Stimulated activated CD8-positive, alpha-beta memory T cell treated with anti-CD3 and anti-CD28 coated beads, Interleukin-4, amount 100 ng/mL, for 24 hours (primary cell): ENCODE results near the gene RCOR1.

Source experiments
- DNase-seq: peaks from one replicate; pipeline ENCODE4 v3.0.0-alpha.2; 2020; ENCODE audit warnings: low read depth

Gene RCOR1

GRCh38 chr14:102678394-102678793, 85.9 kb downstream of the RCOR1 start:
- no peak for DNase-seq

DNA sequence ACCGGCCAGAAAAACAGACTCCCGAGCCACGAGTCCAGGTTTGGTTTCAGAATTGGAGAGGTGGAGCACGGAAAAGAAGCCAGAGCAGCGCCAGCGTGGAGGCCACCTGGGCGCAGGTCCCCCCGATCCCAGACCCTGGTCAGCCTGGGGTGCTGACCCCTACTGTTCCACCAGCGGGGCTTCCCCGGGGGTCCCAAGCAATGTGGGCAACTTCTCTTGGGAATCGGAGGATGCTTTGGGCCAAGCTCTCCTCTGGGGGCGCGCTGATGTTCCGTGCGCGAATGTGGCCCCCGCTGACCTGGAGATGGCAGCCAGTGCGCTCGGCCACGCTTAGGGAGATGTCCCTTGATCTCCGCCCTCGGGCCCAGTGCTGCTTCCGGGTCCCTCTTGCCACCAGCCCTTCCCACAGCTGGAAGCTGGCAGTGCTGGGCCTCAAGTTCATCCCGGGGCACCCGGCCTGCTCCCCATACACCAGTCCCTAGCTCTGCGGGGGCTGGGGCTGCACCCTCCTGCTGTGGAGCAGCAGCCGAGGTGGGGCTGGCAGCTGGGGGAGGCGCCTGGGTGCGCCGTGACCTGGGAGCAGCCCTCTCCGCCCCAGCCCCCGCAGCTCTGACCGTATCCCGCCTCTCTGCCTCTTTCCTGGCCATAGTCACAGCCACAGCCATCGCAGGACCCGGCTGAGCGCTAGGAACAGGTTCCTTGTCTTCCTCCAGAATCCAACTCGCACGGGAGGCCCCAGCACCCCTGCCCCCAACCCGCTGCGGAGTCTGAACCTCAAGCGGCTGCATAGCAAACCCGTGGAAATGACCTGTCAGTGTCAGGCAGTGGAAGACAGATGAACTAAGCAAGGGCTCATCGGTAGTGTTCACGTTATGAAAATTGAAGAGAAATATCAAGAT, 91.2 kb downstream of the RCOR1 start:
- DNase-seq, result no peak

GRCh38 chr14:102684298-102684663, 91.8 kb downstream of the RCOR1 start:
- DNase-seq, result no peak

DNA sequence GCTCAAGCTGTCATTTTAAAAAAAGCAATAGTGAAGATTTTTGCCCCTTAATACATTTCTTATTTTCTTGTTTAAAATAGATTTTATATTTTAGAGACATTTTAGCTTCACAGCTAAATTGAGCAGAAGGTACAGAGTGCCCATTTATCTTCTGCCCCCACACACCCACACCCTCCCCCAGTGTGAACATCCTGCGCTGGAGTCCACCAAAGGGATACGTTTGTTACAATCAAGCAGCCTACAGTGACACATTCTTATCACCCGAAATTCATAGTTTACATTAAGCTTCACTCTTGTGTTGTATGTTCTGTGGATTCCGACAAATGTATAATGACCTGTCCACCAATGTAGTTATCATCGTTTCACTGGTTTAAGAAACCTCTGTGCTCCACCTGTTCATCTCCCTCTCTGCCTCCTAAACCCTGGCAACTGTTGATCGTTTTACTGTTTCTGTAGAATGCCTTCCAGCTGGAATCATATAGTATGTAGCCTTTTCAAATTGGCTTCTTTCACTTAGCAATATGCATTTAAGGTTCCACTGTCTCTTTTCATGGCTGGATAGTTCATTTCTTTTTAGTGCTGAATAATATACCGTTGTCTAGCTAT, 93.8 kb downstream of the RCOR1 start:
- no peak for DNase-seq

GRCh38 chr14:102688290-102688689, 95.8 kb downstream of the RCOR1 start:
- no peak for DNase-seq

DNA sequence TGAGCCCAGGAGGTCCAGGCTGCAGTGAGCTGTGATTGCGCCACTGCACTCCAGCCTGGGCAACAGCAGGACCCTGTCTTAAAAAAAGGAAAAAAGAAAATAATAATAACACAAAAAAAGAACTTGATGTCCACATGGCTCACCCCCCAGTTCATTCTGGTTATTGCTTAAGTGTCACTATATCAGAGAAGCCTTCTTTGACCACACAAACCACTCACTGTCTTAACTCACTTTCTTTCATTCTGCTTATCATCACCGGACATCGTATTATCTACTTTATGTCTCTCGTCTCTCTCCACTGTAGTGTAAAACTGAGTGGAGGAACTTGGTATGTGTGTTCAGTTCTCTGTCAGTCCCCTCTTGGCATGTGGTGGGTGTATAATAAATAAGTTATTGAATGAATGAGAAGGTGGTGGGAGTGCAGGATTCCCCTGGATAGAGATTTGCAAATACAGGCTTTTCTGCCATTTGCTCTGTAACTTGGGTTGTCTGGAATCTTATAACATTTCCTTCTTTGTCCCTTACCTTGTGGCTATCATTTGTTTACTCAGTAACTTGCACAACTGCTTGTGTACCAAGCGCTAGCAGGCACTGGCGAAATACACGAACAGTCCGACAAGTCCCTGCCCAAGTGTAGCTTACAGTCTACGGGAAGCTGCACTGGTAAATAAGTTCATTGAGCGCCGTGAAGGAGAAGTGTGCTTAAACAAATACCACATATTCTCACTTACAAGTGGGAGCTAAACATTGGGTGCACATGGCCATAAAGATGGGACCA, 98.2 kb downstream of the RCOR1 start:
- DNase-seq, result no peak

DNA sequence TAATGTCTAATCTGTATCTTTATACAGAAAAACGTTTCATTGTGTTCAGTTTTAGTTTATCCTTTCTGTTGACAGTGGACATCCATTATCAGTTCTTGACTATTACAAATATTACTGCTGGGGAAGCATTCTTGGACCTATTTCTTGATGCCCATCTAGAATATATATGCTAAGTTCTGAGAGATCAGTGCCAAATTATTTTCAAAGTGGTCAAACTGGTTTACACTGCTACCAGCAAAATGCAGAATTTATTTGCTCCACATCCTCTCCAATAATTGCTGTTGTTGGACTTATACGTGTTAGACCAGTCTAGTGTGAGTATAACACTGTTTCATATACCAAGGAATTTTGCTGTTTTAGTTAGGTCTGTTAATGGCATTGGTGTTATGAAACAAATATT, 99.3 kb downstream of the RCOR1 start:
- DNase-seq, result no peak

GRCh38 chr14:102692334-102692733, 99.9 kb downstream of the RCOR1 start:
- DNase-seq, result no peak

DNA sequence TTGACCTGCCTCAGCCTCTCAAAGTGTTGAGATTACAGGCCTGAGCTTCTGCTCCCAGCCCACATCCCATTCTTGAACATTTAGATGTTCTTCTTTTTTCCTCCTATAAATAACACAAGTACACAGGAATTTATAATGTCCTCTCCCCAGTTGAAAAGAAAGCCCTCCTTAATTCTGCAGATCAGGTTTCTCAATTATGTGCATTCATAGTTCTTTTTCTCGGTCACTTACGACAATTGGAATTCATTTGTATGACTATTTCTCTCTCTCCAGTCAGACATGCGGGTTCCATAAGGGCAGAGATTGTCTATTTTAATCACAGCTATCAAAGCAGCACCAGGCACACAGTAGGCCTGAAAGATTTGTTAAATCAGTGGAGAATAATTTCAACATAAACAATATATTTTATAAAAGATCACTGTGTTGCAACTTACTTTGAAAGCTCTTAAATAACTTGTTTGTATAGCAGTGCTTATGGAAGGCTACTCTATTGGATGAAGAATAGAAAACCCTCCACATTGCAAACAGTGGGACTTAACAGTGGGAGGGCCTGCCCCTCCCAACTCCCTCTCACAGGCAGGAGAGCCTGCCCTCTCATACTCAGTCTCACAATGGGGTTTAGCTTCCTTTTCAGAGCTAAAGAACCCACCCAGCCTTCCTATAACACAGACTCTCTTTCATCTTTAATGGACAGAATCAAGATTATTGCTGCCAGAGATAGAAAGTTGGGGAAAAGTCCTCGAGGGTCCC, 100.7 kb downstream of the RCOR1 start:
- DNase-seq, result no peak

- peak; percentile 4 for DNase-seq
Measured at GRCh38 chr14:102694530-102695166, 102.2 kb downstream of the RCOR1 start.

DNA sequence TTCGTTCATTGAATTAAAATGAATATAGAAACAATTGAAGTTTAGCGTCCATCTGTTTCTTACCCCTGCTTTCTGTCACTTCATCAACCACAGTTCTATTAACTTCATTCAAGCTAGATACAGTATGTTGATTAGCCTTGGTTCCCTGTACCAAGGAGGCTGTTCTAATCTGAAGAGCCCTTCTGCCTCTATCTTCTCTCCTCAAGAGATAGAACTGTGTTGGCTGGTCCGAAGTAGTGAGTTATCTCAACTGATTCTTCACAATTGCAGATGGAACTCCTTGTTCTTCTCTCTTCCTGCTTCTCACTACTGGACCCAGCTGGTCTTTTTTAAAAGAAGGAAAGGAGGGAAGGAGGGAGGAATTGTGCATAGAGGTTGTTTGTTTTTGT, 102.7 kb downstream of the RCOR1 start:
- DNase-seq, result no peak

DNA sequence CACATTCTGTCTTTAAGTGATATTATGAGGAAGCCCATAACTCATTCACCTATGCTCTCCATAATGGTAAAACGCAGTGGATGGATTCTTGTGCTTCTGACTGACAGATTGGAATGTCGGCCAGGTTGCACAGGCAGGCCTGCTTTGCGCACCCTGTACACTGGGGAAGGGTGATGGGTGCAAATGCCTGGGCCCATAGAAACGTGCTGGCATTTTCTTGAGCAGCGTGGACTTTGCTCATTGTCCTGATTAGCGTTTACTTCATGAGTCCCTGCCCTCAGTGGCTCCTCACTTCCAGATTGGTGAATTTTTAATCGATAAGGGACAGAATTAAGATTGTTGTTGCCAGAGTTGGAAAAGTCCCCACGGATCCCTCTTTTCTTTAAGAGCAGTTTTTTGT, 103.9 kb downstream of the RCOR1 start:
- DNase-seq, result no peak

DNA sequence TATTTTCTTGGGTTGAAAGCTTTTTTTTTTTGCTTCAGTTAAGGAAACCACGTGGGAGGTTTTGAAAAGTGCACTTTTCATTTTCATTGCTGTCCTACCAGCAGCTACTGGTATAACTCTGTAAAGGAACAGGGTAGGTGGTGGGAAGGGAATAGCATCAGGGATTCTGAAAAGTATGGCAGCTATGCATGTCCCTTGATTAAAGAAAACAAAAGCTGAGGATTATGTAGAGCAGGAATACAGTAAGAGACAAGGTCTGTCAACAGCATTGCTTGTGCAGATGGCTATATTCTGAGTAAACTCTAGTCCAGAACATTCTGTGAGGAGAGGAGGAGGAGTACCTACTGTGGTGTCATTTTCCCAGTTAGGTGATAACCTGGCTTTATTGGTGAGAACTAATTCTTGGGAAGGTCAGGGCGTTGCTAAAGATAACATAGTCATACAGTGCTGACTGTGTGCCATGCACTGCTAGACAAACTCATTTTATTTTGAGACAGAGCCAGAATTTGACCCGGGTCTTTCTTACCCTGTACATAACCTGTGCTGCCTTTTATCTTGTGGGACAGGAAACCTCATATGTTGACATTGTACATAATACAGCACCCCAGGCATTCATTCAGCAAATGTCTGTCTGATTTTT, 104.5 kb downstream of the RCOR1 start:
- no peak for DNase-seq

- no peak for DNase-seq
Measured at GRCh38 chr14:102697501-102697900, 105.1 kb downstream of the RCOR1 start.

DNA sequence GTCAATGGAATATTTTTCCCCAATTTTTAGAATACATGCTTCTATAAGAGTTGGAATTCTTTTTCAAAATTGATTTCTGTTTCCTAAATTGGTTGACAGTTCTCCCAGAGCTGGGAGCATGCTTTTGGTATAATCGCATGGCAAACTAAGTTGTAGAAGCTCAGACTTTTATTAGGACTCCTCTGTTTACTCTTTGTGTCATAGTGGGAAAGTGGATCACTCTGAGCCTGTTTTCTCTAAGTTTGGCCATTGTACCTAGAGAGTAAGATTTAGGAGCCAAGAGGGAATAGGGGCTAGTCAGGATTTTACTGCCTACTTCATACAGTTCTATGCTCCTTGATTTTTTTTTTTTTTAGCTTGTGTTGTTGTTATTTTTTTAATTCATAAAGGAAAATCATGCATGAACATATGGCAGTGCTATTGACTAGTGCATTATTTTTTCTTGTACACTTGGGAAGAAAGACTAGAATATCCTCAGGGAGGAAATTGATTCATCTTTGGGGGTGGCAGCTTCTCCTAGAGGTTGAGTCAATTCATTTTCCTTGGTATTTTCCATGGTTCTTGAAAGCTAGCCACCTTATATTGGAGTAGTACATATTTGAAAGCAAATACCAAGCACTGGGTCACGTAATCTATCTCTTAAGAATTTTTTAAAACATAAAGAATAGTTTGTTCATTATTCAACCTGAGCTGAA, 107.1 kb downstream of the RCOR1 start:
- no peak for DNase-seq

DNA sequence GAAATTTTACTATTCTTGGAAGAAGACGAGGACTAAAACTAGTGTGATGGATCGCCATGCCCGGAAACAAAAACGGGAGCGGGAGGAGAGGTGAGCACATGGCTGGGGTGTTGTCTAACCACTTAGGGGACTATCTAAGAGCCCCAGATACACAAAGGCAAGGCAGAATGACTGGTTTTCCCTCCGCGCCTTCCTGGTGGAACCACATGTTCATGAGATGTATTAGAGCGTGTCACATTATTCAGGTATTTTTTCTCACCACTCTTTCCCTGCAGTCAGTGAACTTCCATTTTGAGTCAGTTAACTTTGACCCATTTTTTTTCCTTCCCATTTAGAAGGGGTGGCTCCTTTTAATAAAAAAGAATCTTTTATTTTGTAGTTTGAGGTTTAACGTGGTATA, 116.0 kb downstream of the RCOR1 start:
- DNase-seq, result no peak

DNA sequence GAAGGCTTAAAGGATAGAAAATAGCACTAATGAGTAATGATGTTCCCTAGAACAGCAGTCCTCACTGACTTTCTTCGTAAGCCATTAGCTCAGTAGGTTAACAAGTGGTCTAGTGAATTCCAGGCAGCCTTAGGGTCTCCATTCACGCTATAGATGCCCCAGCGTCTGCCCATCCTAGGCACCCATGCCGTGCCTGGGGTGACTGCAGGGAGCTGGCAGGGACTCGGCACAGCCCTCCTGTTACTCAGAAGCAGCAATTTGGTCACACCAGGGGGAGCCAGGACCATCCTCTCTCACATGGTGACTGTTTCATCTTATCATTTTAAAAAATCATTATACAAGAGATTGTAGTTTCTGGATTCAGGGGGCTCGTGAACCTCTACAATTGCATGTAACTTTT, 118.8 kb downstream of the RCOR1 start:
- no peak for DNase-seq

DNA sequence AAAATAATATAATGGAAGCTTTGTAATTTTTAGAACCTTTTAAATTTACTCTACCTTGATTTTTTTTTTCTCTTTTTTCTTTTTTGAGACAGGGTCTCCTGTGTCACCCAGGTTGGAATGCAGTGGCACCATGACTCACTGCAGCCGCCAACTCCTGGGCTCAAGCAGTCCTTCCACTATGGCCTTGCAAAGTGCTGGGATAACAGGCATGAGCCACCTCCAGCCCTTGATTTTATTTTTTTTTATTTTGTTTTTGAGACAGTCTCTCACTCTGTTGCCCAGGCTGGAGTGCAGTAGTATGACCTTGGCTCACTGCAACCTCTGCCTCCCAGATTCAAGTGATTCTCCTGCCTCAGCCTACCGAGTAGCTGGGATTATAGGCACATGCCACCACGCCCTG, 119.5 kb downstream of the RCOR1 start:
- DNase-seq, result no peak

DNA sequence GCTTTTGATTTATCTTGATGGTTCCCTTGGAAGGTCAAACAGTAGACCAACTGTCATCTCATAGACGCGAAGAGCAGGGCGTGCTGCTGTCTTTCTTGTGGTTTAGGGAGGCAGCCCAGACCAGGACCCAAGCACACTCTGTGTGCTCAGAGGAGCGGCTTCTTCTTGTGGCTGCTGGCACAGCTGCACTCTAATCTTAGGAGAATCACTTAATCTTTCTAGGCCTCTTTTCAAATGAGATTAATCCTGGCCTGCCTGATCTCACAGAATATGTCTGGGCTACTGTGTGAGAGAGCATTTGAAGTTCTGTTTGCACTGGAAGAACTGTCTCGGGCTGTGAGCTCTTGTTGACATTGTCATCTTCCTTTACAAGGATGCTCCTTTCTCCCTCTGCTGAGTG, 124.8 kb downstream of the RCOR1 start:
- no peak for DNase-seq

GRCh38 chr14:102722646-102723045, 130.2 kb downstream of the RCOR1 start:
- no peak for DNase-seq

DNA sequence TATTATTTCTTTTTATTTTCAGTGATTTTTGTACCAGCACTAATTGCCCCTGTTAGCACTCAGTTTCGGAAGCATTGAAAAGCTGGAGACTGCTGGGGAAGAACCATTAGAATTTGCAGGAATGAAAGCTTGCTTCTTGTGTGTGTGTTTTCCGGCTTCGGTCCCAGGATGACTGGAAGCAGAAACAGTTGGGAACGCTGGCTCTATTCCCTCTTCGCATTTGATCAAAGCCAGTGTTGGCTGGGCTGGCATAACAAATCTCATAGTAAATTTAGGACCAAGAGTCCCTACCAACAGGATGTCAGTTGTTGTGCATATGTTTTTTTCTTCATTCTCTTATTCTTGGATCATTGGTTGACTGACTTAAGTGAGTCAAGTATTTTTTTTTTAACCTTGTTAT, 131.2 kb downstream of the RCOR1 start:
- DNase-seq, result no peak
